GM18870 (cell line): ENCODE data around the gene RPL7A.

Experiments used
- ATAC-seq: cut with Tn5 transposase; IDR thresholded peaks from one replicate; pipeline ENCODE4 v1.9.1; 2021; ENCODE audit warnings: moderate library complexity; ENCODE audit not compliant: unreplicated experiment

The RPL7A gene

GRCh38 chr9:133347515-133347984, 468 bp upstream of the RPL7A start:
- ATAC-seq = peak; percentile 10

DNA sequence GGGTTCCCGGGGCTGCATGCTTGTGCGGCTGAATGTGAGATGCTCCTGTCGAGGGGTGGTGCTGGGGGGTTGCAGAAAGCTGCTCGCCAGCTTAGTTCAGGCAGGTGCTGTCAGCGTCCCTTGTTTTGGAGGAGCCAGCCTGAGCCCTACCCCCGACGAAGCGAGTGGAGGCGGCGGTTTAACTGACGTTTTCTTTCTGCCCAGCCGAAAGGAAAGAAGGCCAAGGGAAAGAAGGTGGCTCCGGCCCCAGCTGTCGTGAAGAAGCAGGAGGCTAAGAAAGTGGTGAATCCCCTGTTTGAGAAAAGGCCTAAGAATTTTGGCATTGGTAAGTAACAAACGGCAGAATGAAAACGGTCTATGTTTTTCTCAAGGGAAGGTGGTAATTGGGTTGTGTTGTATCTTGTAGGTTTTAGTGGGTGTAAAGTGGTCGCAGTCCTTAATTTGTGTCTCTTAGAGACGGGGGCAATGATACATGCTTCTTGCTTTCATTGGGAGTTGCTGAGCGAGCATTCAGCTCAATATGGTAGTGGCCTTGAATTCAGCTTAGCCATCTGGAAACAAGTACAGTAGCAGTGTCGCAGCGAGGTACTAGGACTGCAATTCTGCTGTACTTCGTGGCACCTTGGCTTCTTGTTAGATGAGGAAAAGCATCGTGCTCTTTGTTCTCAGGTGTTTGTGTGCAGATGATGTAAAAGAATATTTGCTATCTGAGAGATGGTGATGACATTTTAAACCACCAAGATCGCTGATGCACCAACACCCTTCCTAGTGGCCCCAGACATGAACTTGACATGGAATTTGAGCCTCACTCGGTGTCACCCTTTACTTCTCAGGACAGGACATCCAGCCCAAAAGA, 928 bp downstream of the RPL7A start:
- no peak for ATAC-seq

- no peak for ATAC-seq
These were observed 2.1 kb downstream of the RPL7A start for GRCh38 chr9:133349965-133350616.

DNA sequence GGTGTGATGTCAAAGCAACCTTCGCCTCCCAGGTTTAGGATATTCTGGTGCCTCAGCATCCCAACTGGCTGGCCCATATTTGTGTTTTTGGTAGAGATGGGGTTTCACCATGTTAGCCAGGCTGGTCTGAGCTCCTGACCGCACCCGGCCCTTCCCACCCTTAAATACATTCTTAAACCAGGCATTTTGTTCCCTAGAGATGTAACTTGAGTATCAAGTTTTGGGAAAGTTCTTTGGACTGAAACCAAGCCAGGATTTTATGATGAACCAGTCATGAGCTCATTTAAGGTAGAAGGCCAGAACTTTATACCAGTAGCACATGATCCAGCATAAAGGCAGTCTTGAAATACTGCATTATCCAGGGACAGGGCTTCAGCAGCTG, 3.5 kb downstream of the RPL7A start:
- no peak for ATAC-seq

DNA sequence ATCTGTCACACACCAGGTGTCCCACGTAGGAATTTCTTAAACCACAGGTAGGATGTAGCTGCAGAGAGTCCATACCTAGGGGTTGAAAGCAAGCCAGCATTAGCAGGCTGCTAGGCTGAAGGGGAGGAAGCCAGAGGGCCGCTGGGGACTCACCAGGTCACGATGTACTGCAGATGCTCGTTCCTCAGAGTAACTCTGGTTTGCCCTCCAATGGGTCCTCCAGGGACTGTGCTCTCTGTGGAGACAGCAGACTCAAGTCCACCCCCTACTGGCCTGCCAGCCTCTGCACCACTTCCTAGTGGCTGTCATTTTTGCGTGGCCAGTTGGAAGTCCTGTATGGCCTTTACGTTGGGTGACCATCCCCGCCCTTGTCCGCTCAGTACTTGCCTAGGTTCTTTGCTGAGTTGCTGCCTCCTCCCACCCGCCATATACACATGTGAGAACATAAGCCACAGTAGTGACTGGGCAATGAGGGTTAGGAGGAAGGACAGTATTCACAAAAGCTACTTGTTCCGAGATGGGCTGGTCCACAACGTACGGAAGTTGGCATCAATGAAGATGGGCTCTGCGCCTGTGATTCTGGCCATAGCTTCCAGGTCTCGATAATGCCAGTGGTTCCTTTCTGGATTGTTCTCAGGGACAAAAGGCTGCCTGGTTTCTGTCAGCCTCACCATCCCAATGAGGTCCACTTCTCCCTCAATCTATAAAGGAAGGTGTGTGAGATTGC, 4.1 kb downstream of the RPL7A start:
- ATAC-seq = no peak

DNA sequence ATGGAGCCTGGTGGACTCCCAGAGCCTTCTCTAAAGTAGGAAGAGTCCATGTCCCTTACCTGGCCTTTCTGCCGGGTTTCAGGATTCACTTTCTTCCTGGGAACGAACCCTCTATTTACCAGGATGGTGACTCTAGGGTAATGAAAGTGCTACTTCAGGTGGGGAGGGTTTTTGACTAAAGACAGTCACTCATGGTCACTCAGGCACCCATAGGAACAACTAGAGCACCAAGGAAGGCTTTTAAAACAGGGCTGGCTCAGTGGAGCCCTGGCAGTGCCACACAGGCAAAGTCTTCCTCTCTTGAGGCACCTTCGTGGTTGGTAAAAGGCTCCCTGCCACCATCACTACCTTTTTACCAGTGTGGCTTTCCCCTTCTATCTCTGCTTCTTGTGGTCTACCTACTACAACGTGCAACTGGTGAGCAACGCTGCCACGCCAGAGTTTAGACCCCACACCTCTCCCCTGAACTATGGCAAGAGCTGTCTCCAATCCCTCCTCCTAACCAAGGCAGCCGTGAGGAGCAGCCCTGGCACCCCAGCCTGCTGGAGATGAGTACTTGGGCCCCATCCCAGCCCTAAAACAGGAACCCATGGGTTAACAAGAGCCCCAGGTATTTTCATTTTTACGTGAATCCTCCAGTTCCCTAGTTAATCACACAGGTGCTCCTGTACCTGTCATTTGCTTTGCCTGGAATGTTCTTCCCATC, 4.8 kb downstream of the RPL7A start:
- ATAC-seq = no peak

DNA sequence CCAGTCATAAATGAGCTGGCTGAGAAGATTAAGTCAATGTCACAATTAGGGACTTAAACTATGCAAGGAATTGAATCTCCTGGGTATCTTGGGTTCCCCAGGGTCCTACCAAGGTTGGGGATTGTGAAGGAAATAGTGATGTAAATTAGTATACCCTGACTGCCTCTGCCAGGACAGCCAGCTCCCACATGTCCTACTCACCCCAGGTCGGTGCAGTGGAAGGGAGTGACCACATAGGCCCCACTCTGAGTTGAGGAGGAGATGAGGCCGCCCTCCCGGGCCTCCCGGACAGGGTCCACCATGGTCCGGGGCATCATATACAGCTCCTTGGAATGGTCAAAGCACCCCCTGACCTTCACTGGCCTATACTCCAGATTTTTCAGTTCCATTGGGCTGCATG, 5.5 kb downstream of the RPL7A start:
- ATAC-seq = no peak

GRCh38 chr9:133354766-133355165, 6.7 kb downstream of the RPL7A start:
- ATAC-seq = no peak

GRCh38 chr9:133355881-133356357, 7.9 kb downstream of the RPL7A start:
- no peak for ATAC-seq

- ATAC-seq = no peak
These were observed 8.5 kb downstream of the RPL7A start, which contains the start of the genes SURF1 and SURF2 for GRCh38 chr9:133356391-133357091. TSS of gene SURF1 (minus strand) at chr9:133356487. CDS start at chr9:133356453, 34 bp downstream. TSS of gene SURF2 (plus strand) at chr9:133356550. CDS start at chr9:133356593, 43 bp downstream.

DNA sequence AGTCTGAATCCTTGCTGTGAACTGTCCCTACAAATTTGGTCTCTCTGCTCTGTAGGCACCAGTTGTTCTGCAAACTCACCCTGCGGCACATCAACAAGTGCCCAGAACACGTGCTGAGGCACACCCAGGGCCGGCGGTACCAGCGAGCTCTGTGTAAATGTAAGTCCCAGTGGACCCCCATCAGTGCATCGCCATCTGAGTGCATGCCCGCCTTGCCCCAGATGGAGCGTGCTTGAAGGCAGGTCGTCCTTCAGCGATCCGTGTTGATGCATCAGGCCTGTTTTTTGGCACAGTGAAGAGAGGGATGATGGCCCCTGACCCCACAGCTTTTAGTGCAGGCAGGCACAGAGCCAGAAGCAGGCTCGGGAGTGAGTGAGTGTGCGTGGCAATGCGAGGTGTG, 9.6 kb downstream of the RPL7A start:
- no peak for ATAC-seq

GRCh38 chr9:133359399-133360175, 11.6 kb downstream of the RPL7A start:
- no peak for ATAC-seq

- ATAC-seq = no peak
These were observed 12.7 kb downstream of the RPL7A start for GRCh38 chr9:133360400-133361393.

DNA sequence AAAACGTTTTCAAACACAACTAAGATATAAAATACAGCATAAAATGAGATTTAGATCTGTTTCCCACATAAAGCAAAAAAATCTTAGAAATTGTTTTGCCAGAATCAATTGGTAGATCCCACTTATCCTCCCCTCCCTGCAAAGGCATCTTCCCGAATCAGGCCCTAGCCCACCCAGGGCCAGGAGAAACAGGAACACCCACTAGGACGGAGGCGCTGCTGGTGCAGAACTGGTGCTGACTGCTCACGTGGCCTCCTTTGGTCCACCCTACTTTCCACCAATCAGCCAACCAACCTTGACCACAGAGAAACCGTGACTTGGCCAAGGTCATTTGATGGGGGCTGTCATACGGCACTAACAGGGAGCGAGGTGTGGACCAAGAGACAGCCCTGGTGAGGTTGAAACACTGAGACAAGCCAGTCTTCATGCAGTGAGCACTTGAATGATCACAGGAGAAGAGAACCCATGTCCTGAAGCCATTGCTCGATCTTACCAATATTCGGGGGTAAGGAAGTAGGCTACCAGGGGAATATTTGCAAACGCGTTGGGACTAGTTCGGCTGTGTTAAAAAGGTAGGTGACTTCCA, 13.6 kb downstream of the RPL7A start:
- ATAC-seq = no peak

- ATAC-seq = no peak
These were observed 14.5 kb downstream of the RPL7A start for GRCh38 chr9:133362359-133363044.

DNA sequence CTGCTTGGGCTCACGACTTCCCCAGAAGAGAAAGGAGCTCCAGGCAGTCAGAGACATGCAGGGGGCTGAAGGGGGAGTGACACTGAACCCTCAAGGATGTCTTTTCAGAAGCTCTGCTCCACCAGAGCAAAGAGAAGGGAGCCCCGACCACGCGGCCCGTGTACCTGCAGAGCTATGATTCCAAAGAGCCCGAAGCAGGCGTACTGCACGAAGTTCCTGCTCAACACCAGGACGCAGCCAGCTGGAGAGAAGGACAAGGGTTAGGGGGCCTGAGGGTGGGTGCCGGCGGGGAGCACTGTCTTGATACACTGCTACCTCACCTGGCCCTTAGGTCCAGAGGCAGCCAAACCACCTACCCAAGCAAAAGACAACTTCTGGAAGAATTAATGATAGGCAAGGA, 18.4 kb downstream of the RPL7A start:
- no peak for ATAC-seq

- ATAC-seq = no peak
These were observed 19.2 kb downstream of the RPL7A start for GRCh38 chr9:133367221-133367620.
